Tibial artery (tissue), 4 donors: ENCODE data around the gene GET4.

Source experiments
- DNase-seq, 2 donors: peaks; one replicate each; pipeline ENCODE4 v3.0.0-alpha.2; 2019
- H3K27ac ChIP-seq, 2 donors: fragments of 200-600 bp; sonication (generic) in 1 of 2; 1 replicate in 1 of 2; 2 replicates in 1 of 2; pipeline ENCODE4 v1.5.1; 2018 to 2019; ENCODE audit warnings: mild to moderate bottlenecking in 1 of 2
- H3K27me3 ChIP-seq, 2 donors: fragments of 200-600 bp; sonication (generic) in 1 of 2; one replicate each; pipeline versions ENCODE4 v1.5.1 to v1.6.0; 2016 to 2019
- H3K36me3 ChIP-seq, 3 donors: fragments of 200-600 bp; sonication (generic) in 2 of 3; one replicate each; pipeline ENCODE4 v1.5.1; 2016 to 2019; ENCODE audit warnings: mild to moderate bottlenecking in 2 of 3
- H3K4me1 ChIP-seq, 4 donors: fragments of 200-600 bp; sonication (generic) in 2 of 4; 1 replicate in 3 of 4; 2 replicates in 1 of 4; pipeline ENCODE4 v1.5.1; 2016 to 2019
- H3K4me3 ChIP-seq, 2 donors: fragments of 200-600 bp; sonication (generic) in 1 of 2; 1 replicate in 1 of 2; 2 replicates in 1 of 2; pipeline ENCODE4 v1.5.1; 2018 to 2019; ENCODE audit warnings: mild to moderate bottlenecking in 2 of 2
- H3K9me3 ChIP-seq, 3 donors: fragments of 200-600 bp; sonication (generic) in 1 of 3; one replicate each; pipeline ENCODE4 v1.5.1; 2016 to 2019
- intact Hi-C: fragments of 100-400 bp; cut with DNase I; formaldehyde crosslinking; loops from one replicate; pipeline ENCODE4 v1.15.0; 2023; ENCODE audit warnings: low total_unique reads
- TF ChIP-seq, protein P1 (sequence below), 2 experiments: fragments of 200-600 bp in 1 of 2; fragments of 450-650 bp in 1 of 2; IDR thresholded peaks; one replicate each; pipeline ENCODE4 v1.5.1; 2017 to 2019; ENCODE audit warnings: antibody characterized with exemption in 2 of 2, mild to moderate bottlenecking in 1 of 2, moderate library complexity in 1 of 2

The GET4 gene

DNA sequence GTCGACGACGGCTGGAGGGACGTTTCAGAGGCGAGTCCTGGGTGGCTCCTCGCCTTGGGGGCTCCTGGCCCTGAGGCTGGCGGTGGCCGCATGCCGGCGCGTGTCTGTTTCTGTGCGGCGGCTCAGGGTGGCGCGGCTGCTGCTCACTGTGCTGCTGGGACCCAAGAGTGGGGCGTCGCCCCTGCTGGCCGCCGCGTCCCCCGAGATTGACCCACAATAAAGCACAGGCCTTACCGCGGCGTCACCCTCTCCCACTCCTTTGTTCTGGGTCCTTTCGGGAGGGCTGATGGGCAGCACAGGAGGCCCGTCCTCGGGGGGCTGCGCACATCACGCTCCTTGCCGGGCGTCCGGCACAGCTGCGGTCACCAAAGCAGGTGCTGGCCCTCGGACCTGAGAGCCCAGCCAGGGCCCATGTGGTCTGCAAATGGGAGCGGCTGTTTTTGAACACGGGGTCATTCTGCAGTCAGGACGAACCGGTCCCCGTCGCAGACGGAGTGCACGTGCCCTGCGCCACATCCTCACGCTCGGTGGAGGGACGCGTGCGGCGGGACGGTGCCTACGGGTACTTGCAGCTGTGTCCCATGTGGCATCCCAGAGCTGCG, 19.2 kb downstream of the GET4 start:
- DNase-seq: no peak
- TF ChIP-seq, protein P1, sequence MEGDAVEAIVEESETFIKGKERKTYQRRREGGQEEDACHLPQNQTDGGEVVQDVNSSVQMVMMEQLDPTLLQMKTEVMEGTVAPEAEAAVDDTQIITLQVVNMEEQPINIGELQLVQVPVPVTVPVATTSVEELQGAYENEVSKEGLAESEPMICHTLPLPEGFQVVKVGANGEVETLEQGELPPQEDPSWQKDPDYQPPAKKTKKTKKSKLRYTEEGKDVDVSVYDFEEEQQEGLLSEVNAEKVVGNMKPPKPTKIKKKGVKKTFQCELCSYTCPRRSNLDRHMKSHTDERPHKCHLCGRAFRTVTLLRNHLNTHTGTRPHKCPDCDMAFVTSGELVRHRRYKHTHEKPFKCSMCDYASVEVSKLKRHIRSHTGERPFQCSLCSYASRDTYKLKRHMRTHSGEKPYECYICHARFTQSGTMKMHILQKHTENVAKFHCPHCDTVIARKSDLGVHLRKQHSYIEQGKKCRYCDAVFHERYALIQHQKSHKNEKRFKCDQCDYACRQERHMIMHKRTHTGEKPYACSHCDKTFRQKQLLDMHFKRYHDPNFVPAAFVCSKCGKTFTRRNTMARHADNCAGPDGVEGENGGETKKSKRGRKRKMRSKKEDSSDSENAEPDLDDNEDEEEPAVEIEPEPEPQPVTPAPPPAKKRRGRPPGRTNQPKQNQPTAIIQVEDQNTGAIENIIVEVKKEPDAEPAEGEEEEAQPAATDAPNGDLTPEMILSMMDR (IDR thresholded peaks at IDR 0.05): no peak
- peaks cover 49 to 91% (median 84%) of the 10 kb centered on the region in 3 donors for H3K36me3 ChIP-seq

DNA sequence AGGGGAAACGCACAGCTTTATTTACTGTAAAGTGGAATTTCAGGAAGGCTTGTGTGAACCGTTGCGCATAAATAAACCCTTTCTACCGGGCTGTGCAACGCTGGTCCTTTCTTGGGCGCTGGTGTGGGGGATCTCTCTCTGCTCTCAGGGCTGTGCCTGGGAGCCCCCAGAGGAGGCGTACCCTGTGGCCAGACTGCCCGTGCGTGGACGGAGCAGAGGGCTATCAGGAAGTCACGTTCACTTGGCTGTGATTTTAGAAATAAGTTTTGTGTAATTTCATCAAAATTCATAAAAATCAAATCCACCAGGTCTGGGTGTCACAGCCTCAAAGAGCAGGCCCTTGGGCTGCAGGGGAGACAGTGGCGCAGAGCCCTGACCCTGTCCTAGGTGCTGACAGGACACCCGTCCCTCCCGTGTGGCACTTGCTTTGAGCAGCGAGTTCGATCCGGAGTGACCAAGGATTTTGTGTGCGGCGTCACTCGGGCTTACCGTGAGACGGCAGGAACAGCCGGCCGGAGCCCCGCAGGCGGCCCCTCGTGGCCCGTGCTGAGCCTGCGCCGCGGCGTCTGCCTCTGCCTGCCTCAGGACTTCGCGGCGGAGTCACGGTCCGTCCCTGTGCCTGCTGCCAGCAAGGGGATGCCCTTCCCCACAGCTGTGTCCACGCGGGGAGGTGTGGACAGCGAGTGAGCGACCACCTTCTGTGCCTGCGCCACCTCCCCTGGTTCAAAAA, 20.2 kb downstream of the GET4 start:
- intact Hi-C loops: no loop called here
- H3K4me1 ChIP-seq: peaks cover 0 to 12% (median 6%) of the 10 kb centered on the region in 4 donors
- no peak overlapping the region for H3K4me3 ChIP-seq
- H3K27me3 ChIP-seq: no peaks in the 10 kb centered on the region
- TF ChIP-seq, protein P1 (IDR thresholded peaks at IDR 0.05): no peak
- H3K27ac ChIP-seq: no peak overlapping the region
- no peak for DNase-seq
- peaks cover 39 to 81% (median 74%) of the 10 kb centered on the region in 3 donors for H3K36me3 ChIP-seq
- H3K9me3 ChIP-seq: no peaks in the 10 kb centered on the region

More for the DNA sequence above, 19.2 kb downstream of the GET4 start:
- H3K4me3 ChIP-seq: no peak overlapping the region
- H3K4me1 ChIP-seq: peaks cover 0 to 4% (median 1%) of the 10 kb centered on the region in 4 donors
- H3K27me3 ChIP-seq: no peaks in the 10 kb centered on the region
- H3K9me3 ChIP-seq: no peaks in the 10 kb centered on the region
- intact Hi-C loops: no loop called here
- H3K27ac ChIP-seq: no peak overlapping the region

DNA sequence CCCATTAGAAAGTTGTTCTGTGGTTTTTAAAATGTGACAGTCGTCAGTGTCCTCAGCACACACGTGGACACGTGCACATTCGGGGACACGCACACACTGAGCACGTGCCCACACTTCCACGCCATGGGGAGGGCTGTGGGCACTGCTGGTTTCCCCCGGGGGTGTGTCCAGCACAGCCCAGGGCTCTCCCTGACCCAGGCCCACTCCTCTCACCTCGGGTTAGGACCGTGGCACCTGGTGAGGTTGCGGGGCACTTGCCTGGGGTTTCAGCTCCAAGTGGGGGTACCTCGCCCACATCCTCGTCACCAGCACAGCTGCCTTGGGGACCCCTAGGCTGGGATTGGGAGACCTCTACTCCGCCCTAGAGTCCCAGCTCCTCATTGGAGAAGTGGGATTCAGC, 20.7 kb downstream of the GET4 start:
- intact Hi-C loops: no loop called here
- TF ChIP-seq, protein P1 (IDR thresholded peaks at IDR 0.05): no peak
- DNase-seq: no peak
- H3K9me3 ChIP-seq: no peaks in the 10 kb centered on the region
- no peaks in the 10 kb centered on the region for H3K27me3 ChIP-seq
- peaks cover 0 to 13% (median 6%) of the 10 kb centered on the region in 4 donors for H3K4me1 ChIP-seq
- no peak overlapping the region for H3K27ac ChIP-seq
- peaks cover 34 to 76% (median 69%) of the 10 kb centered on the region in 3 donors for H3K36me3 ChIP-seq
- no peak overlapping the region for H3K4me3 ChIP-seq

DNA sequence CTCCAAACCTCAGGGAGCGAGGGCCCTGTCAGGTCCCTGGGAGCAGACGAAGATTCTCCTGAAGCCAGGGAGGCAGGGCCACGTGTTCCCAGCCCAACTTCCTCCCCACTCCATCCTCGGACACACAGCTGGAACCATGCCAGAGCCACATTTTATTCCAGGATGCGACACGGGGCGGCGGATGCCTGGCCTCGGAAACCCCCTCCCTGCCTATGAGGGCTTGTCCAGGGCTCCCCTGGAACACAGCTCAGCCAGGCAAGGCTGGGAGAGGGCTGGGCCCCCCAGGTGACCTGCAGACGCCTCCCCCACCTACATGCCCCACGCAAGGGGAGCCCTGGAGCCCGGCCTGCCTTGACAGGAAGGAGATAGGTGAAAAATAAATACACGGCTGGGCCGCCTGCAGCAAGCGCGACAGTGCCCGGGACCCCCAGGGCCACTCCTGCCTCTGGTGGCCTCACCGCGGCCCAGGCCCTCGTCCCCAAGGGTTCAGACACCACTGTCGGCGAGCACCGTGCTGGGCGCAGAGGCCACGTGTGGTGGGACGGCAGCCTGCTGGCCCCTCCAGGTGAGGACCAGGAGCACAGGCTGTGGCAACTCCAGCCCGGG, 21.5 kb downstream of the GET4 start:
- TF ChIP-seq, protein P1 (IDR thresholded peaks at IDR 0.05): no peak
- Histone ChIP-seq H3K27me3 (no peaks in the 10 kb centered on the region), H3K36me3 (peaks cover 27 to 68% (median 61%) of the 10 kb centered on the region in 3 donors), H3K27ac (no peak overlapping the region), H3K4me1 (peaks cover 0 to 13% (median 6%) of the 10 kb centered on the region in 4 donors), H3K4me3 (no peak overlapping the region), H3K9me3 (no peaks in the 10 kb centered on the region)
- no peak for DNase-seq
- intact Hi-C loops: no loop called here

DNA sequence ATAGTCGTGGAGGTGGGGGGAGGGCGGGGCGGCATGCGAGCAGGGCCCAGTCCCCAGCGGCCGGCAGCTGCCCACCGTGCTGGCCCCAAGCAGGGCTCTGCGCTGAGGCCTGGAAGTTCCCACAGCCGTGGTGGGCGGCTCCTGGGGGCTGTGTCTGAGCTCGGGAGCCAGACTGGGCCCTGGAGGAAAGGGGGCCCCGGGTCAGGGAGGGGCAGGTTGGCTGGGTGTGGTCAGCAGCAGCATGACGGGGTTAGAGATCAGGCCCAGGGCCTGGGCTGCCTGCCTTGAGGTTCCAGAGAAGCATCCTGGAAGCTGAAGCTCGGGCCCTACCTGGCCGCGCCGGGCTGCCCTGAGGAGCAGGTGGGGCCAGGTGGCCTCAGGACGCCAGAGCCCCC, 22.1 kb downstream of the GET4 start:
- H3K27ac ChIP-seq: no peak overlapping the region
- no peak for DNase-seq
- no peaks in the 10 kb centered on the region for H3K9me3 ChIP-seq
- no peak overlapping the region for H3K4me3 ChIP-seq
- intact Hi-C loops: no loop called here
- peaks cover 0 to 13% (median 6%) of the 10 kb centered on the region in 4 donors for H3K4me1 ChIP-seq
- H3K36me3 ChIP-seq: peaks cover 27 to 62% (median 55%) of the 10 kb centered on the region in 3 donors
- TF ChIP-seq, protein P1 (IDR thresholded peaks at IDR 0.05): no peak
- peaks cover 0 to under 1% of the 10 kb centered on the region in 2 donors for H3K27me3 ChIP-seq
